PC-9 (cell line): ENCODE results near the gene TMA7.

Source experiments
- EZH2 ChIP-seq: fragments of 200-600 bp; sonication (generic); IDR thresholded peaks from 2 replicates; pipeline ENCODE4 v1.8.0; 2017; ENCODE audit warnings: antibody characterized with exemption, low read depth
- TF ChIP-seq, protein P1 (sequence below): fragments of 200-600 bp; sonication (generic); conservative IDR thresholded peaks from 2 replicates; pipeline ENCODE4 v1.6.1; 2017; ENCODE audit warnings: mixed run types, antibody characterized with exemption, mild to moderate bottlenecking, moderate library complexity

DNA sequence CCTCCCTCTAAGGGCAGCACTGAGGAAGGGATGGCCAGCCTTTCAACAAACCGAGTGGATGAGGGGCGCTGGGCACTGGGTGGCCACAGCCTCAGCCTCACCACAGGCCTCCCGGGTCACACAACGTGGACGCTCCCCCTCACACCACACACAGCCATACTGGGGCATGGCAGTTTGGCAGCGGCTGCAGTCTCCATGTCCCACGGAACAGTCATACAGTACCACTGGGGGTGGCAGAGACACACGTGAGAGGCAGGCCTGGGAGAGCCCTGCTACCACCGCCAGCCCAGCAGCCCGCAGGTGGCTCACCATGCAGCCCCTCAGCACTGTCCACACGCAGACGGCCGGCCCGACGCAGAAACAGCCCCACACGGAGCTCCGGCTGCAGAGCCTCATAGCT is 21.9 kb upstream of the TMA7 start:
- TF ChIP-seq, protein P1, sequence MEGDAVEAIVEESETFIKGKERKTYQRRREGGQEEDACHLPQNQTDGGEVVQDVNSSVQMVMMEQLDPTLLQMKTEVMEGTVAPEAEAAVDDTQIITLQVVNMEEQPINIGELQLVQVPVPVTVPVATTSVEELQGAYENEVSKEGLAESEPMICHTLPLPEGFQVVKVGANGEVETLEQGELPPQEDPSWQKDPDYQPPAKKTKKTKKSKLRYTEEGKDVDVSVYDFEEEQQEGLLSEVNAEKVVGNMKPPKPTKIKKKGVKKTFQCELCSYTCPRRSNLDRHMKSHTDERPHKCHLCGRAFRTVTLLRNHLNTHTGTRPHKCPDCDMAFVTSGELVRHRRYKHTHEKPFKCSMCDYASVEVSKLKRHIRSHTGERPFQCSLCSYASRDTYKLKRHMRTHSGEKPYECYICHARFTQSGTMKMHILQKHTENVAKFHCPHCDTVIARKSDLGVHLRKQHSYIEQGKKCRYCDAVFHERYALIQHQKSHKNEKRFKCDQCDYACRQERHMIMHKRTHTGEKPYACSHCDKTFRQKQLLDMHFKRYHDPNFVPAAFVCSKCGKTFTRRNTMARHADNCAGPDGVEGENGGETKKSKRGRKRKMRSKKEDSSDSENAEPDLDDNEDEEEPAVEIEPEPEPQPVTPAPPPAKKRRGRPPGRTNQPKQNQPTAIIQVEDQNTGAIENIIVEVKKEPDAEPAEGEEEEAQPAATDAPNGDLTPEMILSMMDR, result no peak
- TF ChIP-seq EZH2, result no peak
